Activated B cell treated with CpG ODN at 0.5 μM for 24 hours (primary cell): ENCODE measurements around the gene G6PC1. TPM values are rescaled to one million over a fixed set of nuclear protein-coding genes. Genes with fewer than 3 reads are reported as not detected.
"Not testable (repeated sequence)": the region's sequence is repeated elsewhere in the genome, so short reads cannot be mapped to it uniquely, and the experiment has no call there.

Experiments
- ATAC-seq: fragments of 200-7000 bp; cut with Tn5 transposase; one replicate; pipeline ENCODE4 v1.10.0; 2021; ENCODE audit warnings: low read depth, mild to moderate bottlenecking, moderate library complexity
- CTCF ChIA-PET: fragments of 350-600 bp; sonication (Branson Sonifier 250); formaldehyde crosslinking; loops from one replicate; lab custom pipeline; 2021; ENCODE audit warnings: antibody characterized with exemption; lab: Charles Lee
- POLR2A ChIA-PET: fragments of 350-600 bp; sonication (Branson Sonifier 250); formaldehyde crosslinking; loops from one replicate; lab custom pipeline; 2021; ENCODE audit warnings: antibody characterized with exemption; lab: Charles Lee
- DNase-seq: peaks from one replicate; pipeline ENCODE4 v3.0.0; 2022
- H3K27ac Mint-ChIP-seq: one replicate; pipeline ENCODE4 v1.8.0; 2020; ENCODE audit warnings: mixed read lengths
- H3K27me3 Mint-ChIP-seq: one replicate; pipeline ENCODE4 v1.8.0; 2021; ENCODE audit warnings: mixed read lengths
- H3K36me3 Mint-ChIP-seq: one replicate; pipeline ENCODE4 v1.8.0; 2021; ENCODE audit warnings: low read depth, mixed read lengths
- H3K4me1 Mint-ChIP-seq: one replicate; pipeline ENCODE4 v1.8.0; 2021; ENCODE audit warnings: mixed read lengths
- H3K4me3 Mint-ChIP-seq: one replicate; pipeline ENCODE4 v1.8.0; 2020; ENCODE audit warnings: mild to moderate bottlenecking, mixed read lengths
- H3K9me3 Mint-ChIP-seq: one replicate; pipeline ENCODE4 v1.8.0; 2020; ENCODE audit warnings: mixed read lengths
- intact Hi-C: fragments of 100-400 bp; cut with micrococcal nuclease; formaldehyde crosslinking; loops from one replicate; pipeline ENCODE4 v1.15.1; 2024
- total RNA-seq: library from RNA; stranded (reverse); gene quantifications from 2 replicates; pipeline ENCODE4 v1.2.3, GENCODE V29; 2022
- TF ChIP-seq, protein P1 (sequence below): fragments of 200-600 bp; IDR thresholded peaks from one replicate; pipeline ENCODE4 v1.8.0; 2022; ENCODE audit warnings: antibody characterized with exemption, mild to moderate bottlenecking

The G6PC1 gene
- total RNA-seq, 1 donor from 2014 or later = not detected

- DNase-seq (no peak), ATAC-seq (no peak)
- H3K9me3 Mint-ChIP-seq = no peaks in the 10 kb centered on the region
- POLR2A ChIA-PET = no interaction called here
- peaks cover 5% of the 10 kb centered on the region for H3K27me3 Mint-ChIP-seq
- H3K36me3 Mint-ChIP-seq = no peaks in the 10 kb centered on the region
- intact Hi-C loops = no loop called here
- no peaks in the 10 kb centered on the region for H3K4me1 Mint-ChIP-seq
- H3K4me3 Mint-ChIP-seq = no peak overlapping the region
- H3K27ac Mint-ChIP-seq = no peak overlapping the region
- TF ChIP-seq, protein P1, sequence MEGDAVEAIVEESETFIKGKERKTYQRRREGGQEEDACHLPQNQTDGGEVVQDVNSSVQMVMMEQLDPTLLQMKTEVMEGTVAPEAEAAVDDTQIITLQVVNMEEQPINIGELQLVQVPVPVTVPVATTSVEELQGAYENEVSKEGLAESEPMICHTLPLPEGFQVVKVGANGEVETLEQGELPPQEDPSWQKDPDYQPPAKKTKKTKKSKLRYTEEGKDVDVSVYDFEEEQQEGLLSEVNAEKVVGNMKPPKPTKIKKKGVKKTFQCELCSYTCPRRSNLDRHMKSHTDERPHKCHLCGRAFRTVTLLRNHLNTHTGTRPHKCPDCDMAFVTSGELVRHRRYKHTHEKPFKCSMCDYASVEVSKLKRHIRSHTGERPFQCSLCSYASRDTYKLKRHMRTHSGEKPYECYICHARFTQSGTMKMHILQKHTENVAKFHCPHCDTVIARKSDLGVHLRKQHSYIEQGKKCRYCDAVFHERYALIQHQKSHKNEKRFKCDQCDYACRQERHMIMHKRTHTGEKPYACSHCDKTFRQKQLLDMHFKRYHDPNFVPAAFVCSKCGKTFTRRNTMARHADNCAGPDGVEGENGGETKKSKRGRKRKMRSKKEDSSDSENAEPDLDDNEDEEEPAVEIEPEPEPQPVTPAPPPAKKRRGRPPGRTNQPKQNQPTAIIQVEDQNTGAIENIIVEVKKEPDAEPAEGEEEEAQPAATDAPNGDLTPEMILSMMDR = no peak
- CTCF ChIA-PET = no interaction called here
Observed at GRCh38 chr17:42920106-42920900, 19.7 kb downstream of the G6PC1 start.

GRCh38 chr17:42920922-42921321 lies 20.3 kb downstream of the G6PC1 start:
- Mint-ChIP-seq H3K4me1 (no peaks in the 10 kb centered on the region), H3K9me3 (no peaks in the 10 kb centered on the region), H3K27ac (no peak overlapping the region), H3K36me3 (no peaks in the 10 kb centered on the region), H3K4me3 (no peak overlapping the region), H3K27me3 (peaks cover 5% of the 10 kb centered on the region)
- intact Hi-C loops = no loop called here
- ChIA-PET CTCF (no interaction called here), POLR2A (no interaction called here)
- TF ChIP-seq, protein P1 = no peak
- ATAC-seq (no peak), DNase-seq (no peak)

GRCh38 chr17:42922294-42922693 lies 21.7 kb downstream of the G6PC1 start:
- no peak for DNase-seq
- CTCF ChIA-PET = no interaction called here
- Mint-ChIP-seq H3K9me3 (no peaks in the 10 kb centered on the region), H3K36me3 (no peaks in the 10 kb centered on the region), H3K4me3 (no peak overlapping the region), H3K27ac (no peak overlapping the region), H3K27me3 (peaks cover 5% of the 10 kb centered on the region), H3K4me1 (no peaks in the 10 kb centered on the region)
- intact Hi-C loops = no loop called here
- TF ChIP-seq, protein P1 = no peak
- no peak for ATAC-seq
- POLR2A ChIA-PET = no interaction called here

GRCh38 chr17:42923472-42923871 lies 22.9 kb downstream of the G6PC1 start:
- CTCF ChIA-PET, H3K27me3 Mint-ChIP-seq, H3K9me3 Mint-ChIP-seq, H3K4me3 Mint-ChIP-seq, ATAC-seq, H3K27ac Mint-ChIP-seq, intact Hi-C loops, DNase-seq, H3K4me1 Mint-ChIP-seq, POLR2A ChIA-PET, H3K36me3 Mint-ChIP-seq: not testable (repeated sequence)

GRCh38 chr17:42924891-42925290 lies 24.3 kb downstream of the G6PC1 start:
- intact Hi-C loops = no loop called here
- H3K36me3 Mint-ChIP-seq = no peaks in the 10 kb centered on the region
- no peak overlapping the region for H3K27ac Mint-ChIP-seq
- peaks cover 9% of the 10 kb centered on the region for H3K4me1 Mint-ChIP-seq
- ChIA-PET POLR2A (interaction anchor here (0.7 kb wide), 1 partner anchor 128 kb away, joined by 11 read pairs; no protein-coding TSS in a partner anchor), CTCF (no interaction called here)
- TF ChIP-seq, protein P1 = no peak
- H3K4me3 Mint-ChIP-seq = no peak overlapping the region
- DNase-seq (no peak), ATAC-seq (no peak)
- H3K27me3 Mint-ChIP-seq = peaks cover 5% of the 10 kb centered on the region
- H3K9me3 Mint-ChIP-seq = no peaks in the 10 kb centered on the region
